Heart right ventricle (tissue), 16 donors: ENCODE measurements around the gene IL15RA. TPM values are rescaled to one million over a fixed set of nuclear protein-coding genes. Genes with fewer than 3 reads are reported as not detected.

Source experiments
- ATAC-seq, 8 donors: fragments of 200-7000 bp; cut with Tn5 transposase; one replicate each; pipeline ENCODE4 v1.9.1; 2020; ENCODE audit warnings: mild to moderate bottlenecking in 8 of 8, moderate library complexity in 8 of 8, moderate number of reproducible peaks in 1 of 8
- DNase-seq, 2 donors: peaks; one replicate each; pipeline ENCODE4 v3.0.0-alpha.2; 2020
- H3K27ac ChIP-seq, 10 donors: fragments of 200-600 bp; sonication (generic) in 2 of 10; one replicate each; pipeline versions ENCODE4 v1.5.0 to v1.8.0; 2020 to 2022; ENCODE audit warnings: mild to moderate bottlenecking in 3 of 10
- H3K27me3 ChIP-seq, 7 donors: fragments of 200-600 bp; one replicate each; pipeline ENCODE4 v1.8.0; 2021 to 2022; ENCODE audit warnings: mild to moderate bottlenecking in 2 of 7
- H3K36me3 ChIP-seq, 9 donors: fragments of 200-600 bp; sonication (generic) in 1 of 9; one replicate each; pipeline versions ENCODE4 v1.5.0 to v1.8.0; 2020 to 2022; ENCODE audit warnings: mild to moderate bottlenecking in 2 of 9
- H3K4me1 ChIP-seq, 9 donors: fragments of 200-600 bp; sonication (generic) in 1 of 9; one replicate each; pipeline versions ENCODE4 v1.5.0 to v1.8.0; 2020 to 2022; ENCODE audit warnings: mild to moderate bottlenecking in 4 of 9
- H3K4me3 ChIP-seq, 10 donors: fragments of 200-600 bp; sonication (generic) in 2 of 10; one replicate each; pipeline versions ENCODE4 v1.5.0 to v1.8.0; 2020 to 2022; ENCODE audit warnings: mild to moderate bottlenecking in 7 of 10, moderate library complexity in 2 of 10
- H3K9me3 ChIP-seq, 11 donors: fragments of 200-600 bp in 10 of 11; sonication (generic) in 2 of 11; one replicate each; pipeline versions ENCODE4 v1.5.0 to v1.8.0; 2013 to 2022; ENCODE audit warnings: mild to moderate bottlenecking in 2 of 11, control low read depth in 1 of 11, moderate library complexity in 1 of 11
- WGBS, 2 donors: extraction: QIAGEN DNeasy Blood & Tissue Kit; methylation state at CpG; one replicate each; pipeline ENCODE4 v1.1.7; 2013; ENCODE audit warnings: inconsistent platforms in 1 of 2; 5-methylcytosine and 5-hydroxymethylcytosine counted together
- intact Hi-C, 10 donors: fragments of 100-400 bp; cut with DNase I; formaldehyde crosslinking; loops; one replicate each; pipeline versions ENCODE4 v1.11.1 to v1.14.2; 2022
- polyA plus RNA-seq, 2 donors: library from polyadenylated mRNA; stranded (reverse); fragments of 200-250 nt; gene quantifications; one replicate each; pipeline ENCODE4 v1.2.3, GENCODE V29; 2013
- total RNA-seq, 10 donors: library from RNA; stranded (reverse); fragmentation: NEBNext Ultra II Directional in 3 of 10; extraction: Animal tissue kit (Norgen Biotek cat#: 25700) in 3 of 10; gene quantifications; one replicate each; pipeline versions ENCODE4 v1.2.1 to v1.2.4, GENCODE V29; 2021 to 2023
- TF ChIP-seq, protein P1 (sequence below), 9 donors: fragments of 200-600 bp; sonication (generic) in 2 of 9; IDR thresholded peaks; one replicate each; pipeline versions ENCODE4 v1.5.0 to v1.8.0; 2021 to 2022; ENCODE audit warnings: antibody characterized with exemption in 9 of 9, mild to moderate bottlenecking in 5 of 9, moderate library complexity in 1 of 9
- donor health status: Arrhythmogenic right ventricular cardiomyopathy.
- donor health status: ischemic (EF 13 %, LVEDD 7.1; RV severe dilation, severe dysfunction).
- donor health status: healthy with polysubstance abuse.
- donor health status: DM: no; HTN: yes; CAD: no.
- donor health status: DM: no; HTN: no; CAD: no.
- donor health status: ischemic (EF 25% LVEDD 6.9; RV normal size, moderate dysfunction).
- donor health status: ischemic (EF 25% LVEDD 5.7; RV mildly dilated, moderate dysfunction).
- donor health status: healthy.
- donor health status: DM: yes; HTN: yes; CAD: no.
- donor health status: Ischemic cardiomyopathy.
- donor health status: ischemic (EF 35%, LVEDD 5.7; RV mildly dilated, moderate dysfunction).
- donor health status: nonischemic (EF 11% LVEDD 7.7; RV severe dilation, severe dysfunction).
- donor health status: DM: yes; HTN: yes; CAD: no.
- donor health status: PGD.
- donor health status: ischemic (EF 29% LVEDD 5.4; RV normal size, mild dysfunction).
- donor health status: nonischemic (EF 23%, LVEDD 6.1; RV moderate dilation, normal function).

The IL15RA gene
- total and polyA plus RNA-seq, 12 donors = 3.5 to 21.0 (median 5.8) TPM

DNA sequence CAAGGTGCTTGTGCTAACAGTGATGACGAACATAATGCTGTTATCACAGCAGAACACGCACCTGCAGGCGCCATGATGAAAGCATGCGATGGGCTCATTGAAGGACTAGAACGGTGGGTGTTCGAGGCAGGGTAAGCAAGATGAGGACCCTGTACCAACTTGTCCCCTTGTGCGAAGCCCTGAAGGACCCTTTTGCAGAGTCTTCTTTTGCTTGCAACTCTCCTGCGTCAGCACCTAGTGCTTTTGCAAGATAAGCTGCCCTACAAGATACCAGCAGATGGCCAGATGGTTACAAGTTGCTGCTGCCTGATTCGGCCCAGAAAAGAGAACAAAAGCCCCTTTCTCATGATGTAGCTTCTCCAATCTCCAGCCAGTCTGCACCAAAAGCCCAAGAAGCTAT, 4.2 kb upstream of the IL15RA start:
- TF ChIP-seq, protein P1, sequence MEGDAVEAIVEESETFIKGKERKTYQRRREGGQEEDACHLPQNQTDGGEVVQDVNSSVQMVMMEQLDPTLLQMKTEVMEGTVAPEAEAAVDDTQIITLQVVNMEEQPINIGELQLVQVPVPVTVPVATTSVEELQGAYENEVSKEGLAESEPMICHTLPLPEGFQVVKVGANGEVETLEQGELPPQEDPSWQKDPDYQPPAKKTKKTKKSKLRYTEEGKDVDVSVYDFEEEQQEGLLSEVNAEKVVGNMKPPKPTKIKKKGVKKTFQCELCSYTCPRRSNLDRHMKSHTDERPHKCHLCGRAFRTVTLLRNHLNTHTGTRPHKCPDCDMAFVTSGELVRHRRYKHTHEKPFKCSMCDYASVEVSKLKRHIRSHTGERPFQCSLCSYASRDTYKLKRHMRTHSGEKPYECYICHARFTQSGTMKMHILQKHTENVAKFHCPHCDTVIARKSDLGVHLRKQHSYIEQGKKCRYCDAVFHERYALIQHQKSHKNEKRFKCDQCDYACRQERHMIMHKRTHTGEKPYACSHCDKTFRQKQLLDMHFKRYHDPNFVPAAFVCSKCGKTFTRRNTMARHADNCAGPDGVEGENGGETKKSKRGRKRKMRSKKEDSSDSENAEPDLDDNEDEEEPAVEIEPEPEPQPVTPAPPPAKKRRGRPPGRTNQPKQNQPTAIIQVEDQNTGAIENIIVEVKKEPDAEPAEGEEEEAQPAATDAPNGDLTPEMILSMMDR (IDR thresholded peaks at IDR 0.05) = no peak
- no peak overlapping the region for H3K27ac ChIP-seq
- DNase-seq = no peak
- no peak overlapping the region for H3K4me3 ChIP-seq
- H3K36me3 ChIP-seq = no peaks in the 10 kb centered on the region
- H3K9me3 ChIP-seq = no peaks in the 10 kb centered on the region
- ATAC-seq = no peak
- WGBS, 2 donors = 85% methylated on average over 9 of the region's 9 CpGs
- no peaks in the 10 kb centered on the region for H3K27me3 ChIP-seq
- peaks cover 0 to 17% (median 11%) of the 10 kb centered on the region in 9 donors for H3K4me1 ChIP-seq
- intact Hi-C loops = no loop called here

- 15 to 23% methylated on average over 6 of the region's 6 CpGs for WGBS, 2 donors
- peaks cover 0 to 6% (median 0%) of the 10 kb centered on the region in 9 donors for H3K36me3 ChIP-seq
- H3K27me3 ChIP-seq = no peaks in the 10 kb centered on the region
- intact Hi-C loops = loop anchor here in 2 of 10 donors (5.0 to 10.0 kb wide), 2 partner anchors 34 to 73 kb away; no protein-coding TSS in a partner anchor
- TF ChIP-seq, protein P1 (IDR thresholded peaks at IDR 0.05) = no peak
- DNase-seq (no peak), ATAC-seq (no peak)
- peaks cover 0 to 45% (median 20%) of the 10 kb centered on the region in 9 donors for H3K4me1 ChIP-seq
- peak overlapping the region; percentile 68 to 97 (median 90) for H3K4me3 ChIP-seq
- H3K27ac ChIP-seq = peak overlapping the region; percentile 91 to 99 (median 96)
- H3K9me3 ChIP-seq = no peaks in the 10 kb centered on the region
Observed at GRCh38 chr10:5978230-5978489, 817 bp upstream of the IL15RA start.

DNA sequence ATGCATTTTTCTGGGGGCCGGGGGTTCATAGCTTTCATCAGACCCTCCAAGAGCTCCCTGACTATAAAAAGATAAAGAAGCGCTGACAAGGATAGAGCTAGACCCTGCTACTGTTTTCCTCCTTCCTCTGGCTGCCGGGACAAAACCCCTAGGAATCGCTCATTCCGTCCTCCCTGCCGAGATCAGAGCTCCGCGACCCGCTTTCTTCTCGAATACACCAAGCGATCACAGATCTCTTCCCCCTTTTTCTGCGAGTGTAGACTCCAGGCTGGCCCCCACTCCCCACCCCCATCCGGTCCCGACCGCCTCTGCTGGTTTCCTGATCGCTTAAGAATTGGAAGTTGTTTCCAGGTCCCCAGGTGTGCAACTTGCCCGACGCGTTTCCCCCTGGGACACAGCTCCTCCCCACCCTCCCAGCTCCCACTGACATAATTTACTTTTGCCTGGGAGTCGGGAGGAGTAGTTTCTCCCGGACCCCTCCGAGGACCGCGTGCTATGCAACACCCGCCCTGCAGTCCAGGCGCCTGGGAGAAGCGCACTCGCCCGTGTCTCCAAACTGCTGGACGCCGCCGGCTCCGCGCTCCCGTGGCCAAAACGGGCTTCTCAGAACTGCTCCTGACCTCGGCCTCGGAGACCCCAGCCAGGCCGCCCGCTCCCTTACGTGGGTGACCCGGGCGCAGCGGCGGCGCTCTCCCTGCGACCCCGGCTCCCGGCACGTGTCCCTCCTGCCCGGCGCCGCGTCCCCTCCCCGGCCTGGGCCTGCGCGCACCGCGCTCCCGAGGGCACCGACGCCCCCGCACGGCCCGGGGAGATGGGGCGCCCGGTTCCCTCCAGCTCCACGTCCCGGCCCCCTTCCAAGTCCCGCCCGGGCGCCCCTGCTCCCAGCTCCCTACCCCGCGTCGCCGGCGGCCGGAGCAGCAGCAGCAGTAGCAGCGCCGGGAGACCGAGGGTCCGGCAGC, 552 bp downstream of the IL15RA start:
- H3K27ac ChIP-seq = peak overlapping the region; percentile 91 to 99 (median 96)
- H3K36me3 ChIP-seq = peaks cover 0 to 6% (median 0%) of the 10 kb centered on the region in 9 donors
- intact Hi-C loops = loop anchor here in 3 of 10 donors (2.0 to 10.0 kb wide), 3 partner anchors 32 to 72 kb away; no protein-coding TSS in a partner anchor
- WGBS, 2 donors = 2 to 4% methylated on average over 71 to 82 of the region's 82 CpGs
- no peaks in the 10 kb centered on the region for H3K9me3 ChIP-seq
- peak; percentile 47 to 52 for DNase-seq
- TF ChIP-seq, protein P1 (IDR thresholded peaks at IDR 0.05) = peak in 1 of 9 donors; percentile 18
- peak; percentile 40 to 70 (median 58) for ATAC-seq
- H3K4me3 ChIP-seq = peak overlapping the region; percentile 68 to 97 (median 90)
- H3K4me1 ChIP-seq = peaks cover 0 to 59% (median 29%) of the 10 kb centered on the region in 9 donors
- H3K27me3 ChIP-seq = no peaks in the 10 kb centered on the region

- peaks cover 0 to 68% (median 34%) of the 10 kb centered on the region in 9 donors for H3K4me1 ChIP-seq
- ATAC-seq = peak in 7 of 8 donors; percentile 5 to 53 (median 31)
- intact Hi-C loops = loop anchor here in 3 of 10 donors (2.0 to 10.0 kb wide), 3 partner anchors 31 to 71 kb away; no protein-coding TSS in a partner anchor
- peaks cover 0 to 6% (median 0%) of the 10 kb centered on the region in 9 donors for H3K36me3 ChIP-seq
- TF ChIP-seq, protein P1 (IDR thresholded peaks at IDR 0.05) = no peak
- 78 to 89% methylated on average over 20 of the region's 20 CpGs for WGBS, 2 donors
- no peaks in the 10 kb centered on the region for H3K27me3 ChIP-seq
- H3K4me3 ChIP-seq = peak overlapping the region in 9 of 10 donors; percentile 72 to 97 (median 92)
- peak in 1 of 2 donors; percentile 39 for DNase-seq
- H3K9me3 ChIP-seq = no peaks in the 10 kb centered on the region
- H3K27ac ChIP-seq = peak overlapping the region; percentile 91 to 99 (median 96)
Observed at GRCh38 chr10:5975641-5976473, 1.5 kb downstream of the IL15RA start.
